IgD-negative memory B cell (primary cell): ENCODE results near the gene BSN. TPM values are rescaled to one million over a fixed set of nuclear protein-coding genes. Genes with fewer than 3 reads are reported as not detected.
A peak's percentile ranks its signal among the peaks of the same experiment; 100 is the strongest.
"Not testable (repeated sequence)": the region's sequence is repeated elsewhere in the genome, so short reads cannot be mapped to it uniquely, and the experiment has no call there.

Experiments used
- H3K27ac Mint-ChIP-seq, 3 donors: one replicate each; pipeline ENCODE4 v1.8.0; 2020 to 2022; ENCODE audit warnings: mild to moderate bottlenecking in 3 of 3, mixed read lengths in 3 of 3, moderate library complexity in 1 of 3
- H3K27me3 Mint-ChIP-seq: one replicate; pipeline ENCODE4 v1.8.0; 2021; ENCODE audit warnings: mixed read lengths
- H3K36me3 Mint-ChIP-seq: one replicate; pipeline ENCODE4 v1.8.0; 2020; ENCODE audit warnings: mild to moderate bottlenecking, mixed read lengths
- H3K4me1 Mint-ChIP-seq, 3 donors: one replicate each; pipeline ENCODE4 v1.8.0; 2020 to 2022; ENCODE audit warnings: mixed read lengths in 3 of 3, mild to moderate bottlenecking in 1 of 3
- H3K4me3 Mint-ChIP-seq, 4 donors: one replicate each; pipeline ENCODE4 v1.8.0; 2020 to 2022; ENCODE audit warnings: mild to moderate bottlenecking in 4 of 4, mixed read lengths in 4 of 4, moderate library complexity in 3 of 4
- H3K9me3 Mint-ChIP-seq, 3 donors: one replicate each; pipeline ENCODE4 v1.8.0; 2020 to 2021; ENCODE audit warnings: mixed read lengths in 3 of 3, mild to moderate bottlenecking in 1 of 3
- polyA plus RNA-seq: library from polyadenylated mRNA; unstranded; fragments of 300-500 nt; fragmentation: Illumina TruSeq; gene quantifications from one replicate; pipeline ENCODE4 v1.2.3, GENCODE V29; 2021

Gene BSN
- polyA plus RNA-seq, 1 donor from 2014 or later = 0.05 TPM

GRCh38 chr3:49563040-49563578, 8.8 kb downstream of the BSN start:
- Mint-ChIP-seq H3K4me3 (no peak overlapping the region), H3K9me3 (peaks cover 0 to 4% (median 1%) of the 10 kb centered on the region in 3 donors)

DNA sequence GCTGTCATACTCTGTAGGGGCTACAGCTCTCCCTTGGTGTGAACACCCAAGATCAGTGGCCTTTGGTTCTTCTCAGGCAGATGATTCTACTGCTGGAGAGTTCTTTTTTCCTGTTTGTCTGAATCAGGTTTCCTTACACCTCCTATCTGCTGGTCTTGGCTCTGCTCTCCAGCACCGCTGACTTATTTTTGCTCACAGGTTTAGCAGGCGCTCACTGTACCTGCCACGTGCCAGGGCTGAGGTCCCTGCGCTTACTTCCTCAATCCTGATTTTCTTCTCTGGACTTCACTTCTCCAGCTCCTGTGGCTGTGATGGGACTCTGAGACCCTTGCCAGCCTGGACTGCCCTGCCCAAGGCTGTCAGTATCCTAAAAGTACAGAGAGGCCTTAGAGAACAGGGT, 9.5 kb downstream of the BSN start:
- H3K27ac Mint-ChIP-seq = no peak overlapping the region
- H3K9me3 Mint-ChIP-seq = peaks cover 0 to 4% (median 1%) of the 10 kb centered on the region in 3 donors
- H3K36me3 Mint-ChIP-seq = no peaks in the 10 kb centered on the region
- H3K4me3 Mint-ChIP-seq = no peak overlapping the region
- peaks cover 13% of the 10 kb centered on the region for H3K27me3 Mint-ChIP-seq
- no peaks in the 10 kb centered on the region for H3K4me1 Mint-ChIP-seq

More at GRCh38 chr3:49563040-49563578, 8.8 kb downstream of the BSN start:
- Mint-ChIP-seq H3K36me3 (no peaks in the 10 kb centered on the region), H3K4me1 (no peaks in the 10 kb centered on the region), H3K27ac (no peak overlapping the region), H3K27me3 (peaks cover 17% of the 10 kb centered on the region)

GRCh38 chr3:49566312-49566711, 12.0 kb downstream of the BSN start:
- no peaks in the 10 kb centered on the region for H3K9me3 Mint-ChIP-seq
- H3K36me3 Mint-ChIP-seq = no peaks in the 10 kb centered on the region
- peaks cover 3% of the 10 kb centered on the region for H3K27me3 Mint-ChIP-seq
- H3K4me3 Mint-ChIP-seq = no peak overlapping the region
- H3K27ac Mint-ChIP-seq = no peak overlapping the region
- H3K4me1 Mint-ChIP-seq = no peaks in the 10 kb centered on the region

DNA sequence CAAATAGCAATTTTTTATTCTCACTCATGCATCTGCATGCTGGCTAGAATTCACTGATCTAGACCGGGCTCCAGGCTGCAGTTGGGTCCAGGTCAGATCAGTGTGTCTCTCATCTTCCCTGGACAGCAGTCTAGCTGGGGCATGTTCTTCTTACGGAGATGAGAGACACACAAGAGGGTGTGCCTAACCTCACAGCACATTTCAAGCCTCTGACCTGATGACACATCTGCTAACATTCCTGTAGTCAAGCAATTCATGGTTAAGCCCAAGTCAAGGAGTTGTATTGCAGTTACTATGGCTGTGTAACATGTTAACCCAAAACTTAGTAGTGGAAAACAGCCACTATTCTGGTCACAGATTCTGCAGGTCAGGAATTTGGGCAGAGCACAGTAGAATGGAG, 13.1 kb downstream of the BSN start:
- Mint-ChIP-seq H3K27me3 (peaks cover 3% of the 10 kb centered on the region), H3K4me1 (no peaks in the 10 kb centered on the region), H3K27ac (no peak overlapping the region), H3K36me3 (no peaks in the 10 kb centered on the region), H3K4me3 (no peak overlapping the region), H3K9me3 (no peaks in the 10 kb centered on the region)

GRCh38 chr3:49568965-49569364, 14.7 kb downstream of the BSN start:
- no peaks in the 10 kb centered on the region for H3K36me3 Mint-ChIP-seq
- no peaks in the 10 kb centered on the region for H3K4me1 Mint-ChIP-seq
- H3K27ac Mint-ChIP-seq = peak overlapping the region in 1 of 3 donors; percentile 62
- H3K9me3 Mint-ChIP-seq = no peaks in the 10 kb centered on the region
- H3K27me3 Mint-ChIP-seq = no peaks in the 10 kb centered on the region
- H3K4me3 Mint-ChIP-seq = no peak overlapping the region

DNA sequence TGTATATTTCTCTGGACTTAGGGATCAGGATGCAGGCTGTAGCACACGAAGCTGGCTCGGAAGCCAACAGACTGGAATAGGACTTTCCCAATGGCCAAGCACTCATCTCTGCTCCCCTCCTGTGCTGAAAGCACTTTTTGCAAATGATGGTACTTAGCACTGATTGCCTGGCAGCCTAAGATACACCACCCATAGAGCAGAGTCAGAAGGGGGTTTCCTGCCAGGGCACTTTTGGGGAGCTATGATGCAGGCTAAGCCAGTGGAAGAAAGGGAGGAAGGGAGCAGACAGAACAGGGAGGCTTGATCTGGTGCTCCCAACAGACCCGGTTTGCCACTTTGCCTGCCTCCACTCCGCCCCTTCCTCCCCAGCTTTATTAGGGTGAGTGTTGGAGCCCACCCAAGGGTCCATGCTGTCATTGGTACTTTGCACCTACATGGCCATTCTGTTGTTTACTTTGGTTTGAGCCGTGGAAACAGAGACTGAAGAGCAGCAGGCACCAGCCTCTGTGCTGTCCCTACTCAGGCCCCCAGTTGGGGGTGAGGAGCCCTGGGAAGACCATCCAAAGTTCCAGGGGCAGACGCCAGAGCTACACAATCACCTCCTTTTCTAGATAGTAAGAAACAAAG, 15.9 kb downstream of the BSN start:
- H3K27ac Mint-ChIP-seq = no peak overlapping the region
- H3K36me3 Mint-ChIP-seq = no peaks in the 10 kb centered on the region
- no peaks in the 10 kb centered on the region for H3K9me3 Mint-ChIP-seq
- H3K4me3 Mint-ChIP-seq = no peak overlapping the region
- no peaks in the 10 kb centered on the region for H3K4me1 Mint-ChIP-seq
- H3K27me3 Mint-ChIP-seq = no peaks in the 10 kb centered on the region

GRCh38 chr3:49582177-49582576, 27.9 kb downstream of the BSN start:
- H3K27me3 Mint-ChIP-seq = peaks cover 7% of the 10 kb centered on the region
- H3K27ac Mint-ChIP-seq = no peak overlapping the region
- peaks cover 0 to 2% (median 2%) of the 10 kb centered on the region in 3 donors for H3K9me3 Mint-ChIP-seq
- H3K36me3 Mint-ChIP-seq = no peaks in the 10 kb centered on the region
- H3K4me1 Mint-ChIP-seq = peaks cover 0 to under 1% (median 0%) of the 10 kb centered on the region in 3 donors
- no peak overlapping the region for H3K4me3 Mint-ChIP-seq

DNA sequence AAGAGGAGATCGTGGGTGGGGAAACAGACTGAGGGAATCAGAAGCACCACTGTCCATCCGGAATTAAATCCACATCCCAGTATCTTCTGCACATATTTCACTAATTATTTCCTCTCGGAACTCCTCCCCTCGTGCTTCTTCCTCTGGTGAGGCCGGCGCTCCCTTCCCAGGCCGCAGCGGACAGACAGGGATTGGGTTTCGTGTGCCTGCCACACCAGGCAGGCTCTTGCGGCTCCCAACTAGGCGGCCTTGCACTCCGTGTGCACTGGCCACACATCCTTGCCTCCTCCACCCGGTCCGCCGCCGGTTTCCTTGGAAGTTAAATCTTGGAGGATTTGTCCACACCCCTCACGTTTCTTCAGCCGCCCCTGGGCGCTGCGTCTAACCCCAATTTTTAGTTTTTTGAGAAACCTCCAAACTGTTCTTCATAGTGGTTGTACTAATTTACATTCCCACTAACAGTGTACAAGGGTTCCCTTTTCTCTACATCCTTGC, 31.0 kb downstream of the BSN start:
- not testable (repeated sequence) for H3K36me3 Mint-ChIP-seq, H3K4me3 Mint-ChIP-seq, H3K9me3 Mint-ChIP-seq, H3K27ac Mint-ChIP-seq, H3K4me1 Mint-ChIP-seq, H3K27me3 Mint-ChIP-seq

DNA sequence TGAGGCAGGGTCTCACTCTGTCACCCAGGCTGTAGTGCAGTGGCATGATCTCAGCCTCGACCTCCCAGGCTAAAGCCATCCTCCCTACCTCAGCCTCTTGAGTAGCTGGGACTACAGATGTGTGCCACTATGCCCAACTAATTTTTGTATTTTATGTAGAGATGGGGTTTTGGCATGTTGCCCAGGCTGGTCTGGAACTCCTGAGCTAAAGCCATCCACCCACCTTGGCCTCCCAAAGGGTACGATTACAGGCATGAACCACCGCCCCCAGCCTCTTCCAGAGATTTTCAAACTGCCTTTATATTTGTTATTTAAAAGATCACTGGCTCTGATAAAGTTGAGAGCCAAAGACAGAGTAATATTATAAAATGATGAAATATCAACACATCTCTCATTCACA, 37.3 kb downstream of the BSN start:
- peaks cover 2% of the 10 kb centered on the region for H3K36me3 Mint-ChIP-seq
- no peak overlapping the region for H3K27ac Mint-ChIP-seq
- peaks cover 2 to 6% (median 5%) of the 10 kb centered on the region in 3 donors for H3K4me1 Mint-ChIP-seq
- H3K4me3 Mint-ChIP-seq = no peak overlapping the region
- peaks cover 3% of the 10 kb centered on the region for H3K27me3 Mint-ChIP-seq
- H3K9me3 Mint-ChIP-seq = peaks cover 0 to 1% (median under 1%) of the 10 kb centered on the region in 3 donors

DNA sequence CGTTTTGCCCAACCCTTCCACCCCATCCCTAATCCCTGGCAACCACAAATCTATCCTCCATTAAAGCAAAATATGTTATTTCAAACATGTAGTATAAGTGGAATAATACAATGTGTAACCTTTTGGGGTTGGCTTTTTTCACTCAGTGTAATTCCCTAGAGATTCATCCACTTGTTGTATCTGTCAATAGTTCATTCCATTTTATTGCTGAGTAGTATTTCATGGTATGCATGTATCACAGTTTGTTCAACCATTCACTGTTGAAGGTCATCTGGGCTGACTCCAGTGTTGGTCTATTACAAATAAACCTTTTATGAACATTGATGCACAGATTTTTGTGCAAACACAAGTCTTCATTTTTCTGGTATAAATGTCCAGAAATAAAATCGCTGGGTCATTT, 38.8 kb downstream of the BSN start:
- peaks cover 2% of the 10 kb centered on the region for H3K36me3 Mint-ChIP-seq
- H3K27ac Mint-ChIP-seq = no peak overlapping the region
- H3K9me3 Mint-ChIP-seq = peaks cover 0 to 1% (median 0%) of the 10 kb centered on the region in 3 donors
- no peak overlapping the region for H3K4me3 Mint-ChIP-seq
- peaks cover 0 to 4% (median 0%) of the 10 kb centered on the region in 3 donors for H3K4me1 Mint-ChIP-seq
- H3K27me3 Mint-ChIP-seq = no peaks in the 10 kb centered on the region

DNA sequence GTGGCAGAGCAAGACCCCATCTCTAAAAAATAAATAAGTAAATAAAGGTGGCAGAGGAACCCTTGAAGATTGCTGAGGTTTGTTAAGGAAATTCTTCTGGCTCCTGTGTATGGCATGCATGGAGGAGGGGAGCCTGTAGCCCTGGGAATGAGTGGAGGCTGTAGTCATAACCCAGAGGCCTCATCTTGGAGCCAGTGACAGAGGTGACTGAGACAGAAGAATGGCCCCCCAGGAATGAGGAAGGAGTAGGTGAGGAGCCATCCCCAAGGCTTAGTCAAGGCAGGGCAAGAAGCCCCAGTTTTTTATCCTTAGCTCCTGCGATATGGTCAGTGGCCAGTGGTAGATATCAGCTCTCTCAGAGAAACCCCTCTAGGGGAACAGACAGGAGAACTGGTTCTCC, 46.5 kb downstream of the BSN start:
- no peaks in the 10 kb centered on the region for H3K9me3 Mint-ChIP-seq
- H3K27ac Mint-ChIP-seq = no peak overlapping the region
- H3K4me1 Mint-ChIP-seq = no peaks in the 10 kb centered on the region
- peaks cover 2% of the 10 kb centered on the region for H3K36me3 Mint-ChIP-seq
- no peaks in the 10 kb centered on the region for H3K27me3 Mint-ChIP-seq
- H3K4me3 Mint-ChIP-seq = no peak overlapping the region

DNA sequence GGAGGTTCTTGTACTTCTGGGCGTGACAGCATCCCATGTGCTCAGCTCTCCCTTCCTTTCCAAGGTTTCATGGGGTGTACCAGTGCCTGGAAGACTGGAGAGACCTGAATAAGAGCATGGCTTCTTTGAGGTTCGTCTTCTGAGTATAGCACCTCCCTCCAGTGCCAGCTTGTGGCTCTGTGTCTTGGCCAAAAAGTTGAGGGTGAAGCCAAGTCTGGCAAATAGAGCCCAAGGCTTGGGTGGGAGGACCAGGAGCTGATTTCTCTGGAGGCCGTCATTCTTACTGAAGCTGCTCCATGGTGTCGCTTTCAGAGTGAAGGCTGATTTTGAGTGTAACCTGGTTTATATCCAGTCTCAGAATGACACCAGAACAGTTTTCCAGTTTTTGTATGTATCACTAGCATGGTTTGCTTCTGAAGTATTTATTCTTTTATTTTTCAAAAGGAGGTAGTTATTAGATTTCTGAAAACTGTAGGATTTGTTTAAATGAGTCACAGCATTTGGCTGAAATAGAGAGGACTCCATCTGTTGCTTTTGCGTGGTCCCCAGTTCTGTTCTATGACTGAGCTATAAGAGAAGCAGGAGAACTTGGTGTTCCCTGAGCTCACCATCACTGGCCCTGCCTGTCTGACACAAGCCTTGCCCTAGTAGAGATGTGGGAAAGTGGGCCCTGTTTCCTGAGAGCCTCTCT, 47.2 kb downstream of the BSN start:
- no peaks in the 10 kb centered on the region for H3K27me3 Mint-ChIP-seq
- H3K4me3 Mint-ChIP-seq = no peak overlapping the region
- no peak overlapping the region for H3K27ac Mint-ChIP-seq
- no peaks in the 10 kb centered on the region for H3K9me3 Mint-ChIP-seq
- H3K36me3 Mint-ChIP-seq = peaks cover 2% of the 10 kb centered on the region
- H3K4me1 Mint-ChIP-seq = no peaks in the 10 kb centered on the region

DNA sequence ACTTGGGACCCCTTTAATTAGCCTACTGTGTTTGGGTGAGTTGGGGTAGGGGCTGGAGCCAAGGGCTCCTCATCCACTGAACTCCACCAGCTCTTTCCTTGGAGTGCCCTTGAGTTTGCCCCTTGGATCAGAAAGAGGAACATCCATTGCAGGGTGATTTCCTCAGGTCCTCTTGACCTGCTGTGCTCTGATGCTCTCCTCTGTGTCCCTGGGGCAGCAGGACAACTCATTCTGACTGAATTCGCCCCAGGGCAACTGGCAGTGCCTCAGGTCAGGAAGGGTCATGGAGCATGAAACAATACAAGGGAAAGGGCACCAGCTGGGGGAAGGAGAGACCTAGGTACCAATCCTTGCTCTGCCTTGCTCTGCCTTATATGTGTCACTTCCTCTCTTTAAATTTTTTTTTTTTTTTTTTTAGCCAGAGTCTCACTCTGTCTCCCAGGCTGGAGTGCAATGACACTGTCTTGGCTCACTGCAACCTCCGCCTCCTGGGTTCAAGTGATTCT, 47.8 kb downstream of the BSN start:
- no peak overlapping the region for H3K27ac Mint-ChIP-seq
- no peaks in the 10 kb centered on the region for H3K4me1 Mint-ChIP-seq
- H3K36me3 Mint-ChIP-seq = peaks cover 2% of the 10 kb centered on the region
- H3K27me3 Mint-ChIP-seq = no peaks in the 10 kb centered on the region
- no peaks in the 10 kb centered on the region for H3K9me3 Mint-ChIP-seq
- no peak overlapping the region for H3K4me3 Mint-ChIP-seq

GRCh38 chr3:49602877-49603411, 48.7 kb downstream of the BSN start:
- peak overlapping the region in 1 of 3 donors; percentile 14 for H3K27ac Mint-ChIP-seq
- no peaks in the 10 kb centered on the region for H3K4me1 Mint-ChIP-seq
- H3K9me3 Mint-ChIP-seq = no peaks in the 10 kb centered on the region
- peak overlapping the region in 1 of 4 donors; percentile 63 for H3K4me3 Mint-ChIP-seq
- H3K36me3 Mint-ChIP-seq = peaks cover 2% of the 10 kb centered on the region
- H3K27me3 Mint-ChIP-seq = no peaks in the 10 kb centered on the region

- H3K9me3 Mint-ChIP-seq = no peaks in the 10 kb centered on the region
- no peak overlapping the region for H3K4me3 Mint-ChIP-seq
- H3K4me1 Mint-ChIP-seq = no peaks in the 10 kb centered on the region
- H3K27ac Mint-ChIP-seq = no peak overlapping the region
- peaks cover 2% of the 10 kb centered on the region for H3K36me3 Mint-ChIP-seq
- no peaks in the 10 kb centered on the region for H3K27me3 Mint-ChIP-seq
Measured at GRCh38 chr3:49606427-49606826, 52.1 kb downstream of the BSN start.
